Measurements from ENCODE around the gene ADAMTS14.
"Not testable (repeated sequence)": the region's sequence is repeated elsewhere in the genome, so short reads cannot be mapped to it uniquely, and the experiment has no call there.

ADAMTS14 gene, protein sequence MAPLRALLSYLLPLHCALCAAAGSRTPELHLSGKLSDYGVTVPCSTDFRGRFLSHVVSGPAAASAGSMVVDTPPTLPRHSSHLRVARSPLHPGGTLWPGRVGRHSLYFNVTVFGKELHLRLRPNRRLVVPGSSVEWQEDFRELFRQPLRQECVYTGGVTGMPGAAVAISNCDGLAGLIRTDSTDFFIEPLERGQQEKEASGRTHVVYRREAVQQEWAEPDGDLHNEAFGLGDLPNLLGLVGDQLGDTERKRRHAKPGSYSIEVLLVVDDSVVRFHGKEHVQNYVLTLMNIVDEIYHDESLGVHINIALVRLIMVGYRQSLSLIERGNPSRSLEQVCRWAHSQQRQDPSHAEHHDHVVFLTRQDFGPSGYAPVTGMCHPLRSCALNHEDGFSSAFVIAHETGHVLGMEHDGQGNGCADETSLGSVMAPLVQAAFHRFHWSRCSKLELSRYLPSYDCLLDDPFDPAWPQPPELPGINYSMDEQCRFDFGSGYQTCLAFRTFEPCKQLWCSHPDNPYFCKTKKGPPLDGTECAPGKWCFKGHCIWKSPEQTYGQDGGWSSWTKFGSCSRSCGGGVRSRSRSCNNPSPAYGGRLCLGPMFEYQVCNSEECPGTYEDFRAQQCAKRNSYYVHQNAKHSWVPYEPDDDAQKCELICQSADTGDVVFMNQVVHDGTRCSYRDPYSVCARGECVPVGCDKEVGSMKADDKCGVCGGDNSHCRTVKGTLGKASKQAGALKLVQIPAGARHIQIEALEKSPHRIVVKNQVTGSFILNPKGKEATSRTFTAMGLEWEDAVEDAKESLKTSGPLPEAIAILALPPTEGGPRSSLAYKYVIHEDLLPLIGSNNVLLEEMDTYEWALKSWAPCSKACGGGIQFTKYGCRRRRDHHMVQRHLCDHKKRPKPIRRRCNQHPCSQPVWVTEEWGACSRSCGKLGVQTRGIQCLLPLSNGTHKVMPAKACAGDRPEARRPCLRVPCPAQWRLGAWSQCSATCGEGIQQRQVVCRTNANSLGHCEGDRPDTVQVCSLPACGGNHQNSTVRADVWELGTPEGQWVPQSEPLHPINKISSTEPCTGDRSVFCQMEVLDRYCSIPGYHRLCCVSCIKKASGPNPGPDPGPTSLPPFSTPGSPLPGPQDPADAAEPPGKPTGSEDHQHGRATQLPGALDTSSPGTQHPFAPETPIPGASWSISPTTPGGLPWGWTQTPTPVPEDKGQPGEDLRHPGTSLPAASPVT

GRCh38 chr10:70672165-70673042 lies at the start of gene ADAMTS14:
TSS of gene ADAMTS14 (plus strand) at chr10:70672506. CDS start at chr10:70672803, 297 bp downstream.
- no peak for DNase-seq (ENCODE audit: extremely low read depth in 1 of 2, low read depth in 1 of 2)

GRCh38 chr10:70622541-70622940 lies 49.8 kb upstream of the ADAMTS14 start:
- DNase-seq (ENCODE audit: extremely low read depth in 1 of 2, low read depth in 1 of 2): no peak

DNA sequence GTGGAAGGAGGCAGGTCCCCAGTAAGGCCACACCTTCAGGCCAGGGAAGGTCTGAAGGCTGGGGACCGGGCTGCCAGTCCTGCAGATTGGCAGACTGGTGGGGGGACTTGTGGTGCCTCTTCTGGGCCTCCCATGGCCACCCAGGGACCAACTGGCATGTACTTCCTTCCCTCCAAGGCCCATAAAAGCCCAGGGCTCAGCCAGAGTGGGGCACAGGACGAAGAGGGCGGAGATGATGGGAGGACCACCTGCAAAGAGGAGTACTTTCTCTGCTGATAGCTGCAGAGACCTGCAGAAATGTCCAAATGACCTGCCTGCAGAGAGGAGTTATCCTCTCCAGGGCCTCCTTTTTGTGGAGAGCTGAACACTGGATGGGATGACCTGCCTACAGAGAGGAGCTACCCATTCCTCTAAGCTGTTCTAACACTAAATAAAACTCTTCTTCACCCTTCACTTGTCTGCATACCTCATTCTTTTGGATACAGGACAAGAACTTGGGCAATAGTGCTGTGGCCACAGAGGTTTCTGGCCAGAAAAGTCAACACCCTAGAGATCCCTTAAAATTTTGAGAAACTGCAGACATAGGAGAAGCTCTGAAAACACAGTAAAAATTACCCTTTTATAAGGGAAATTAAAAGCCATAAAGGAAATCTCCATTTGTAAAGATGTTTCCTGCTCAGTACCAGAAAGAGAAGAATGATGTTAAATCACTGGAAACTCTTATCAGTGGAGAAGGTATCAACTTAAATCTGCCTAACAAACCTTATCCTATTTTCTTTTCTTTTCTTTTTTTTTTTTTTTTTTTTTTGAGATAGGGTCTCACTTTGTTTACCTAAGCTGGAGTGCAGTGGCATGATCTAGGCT lies 49.1 kb upstream of the ADAMTS14 start:
- no peak for DNase-seq (ENCODE audit: extremely low read depth in 1 of 2, low read depth in 1 of 2)

DNA sequence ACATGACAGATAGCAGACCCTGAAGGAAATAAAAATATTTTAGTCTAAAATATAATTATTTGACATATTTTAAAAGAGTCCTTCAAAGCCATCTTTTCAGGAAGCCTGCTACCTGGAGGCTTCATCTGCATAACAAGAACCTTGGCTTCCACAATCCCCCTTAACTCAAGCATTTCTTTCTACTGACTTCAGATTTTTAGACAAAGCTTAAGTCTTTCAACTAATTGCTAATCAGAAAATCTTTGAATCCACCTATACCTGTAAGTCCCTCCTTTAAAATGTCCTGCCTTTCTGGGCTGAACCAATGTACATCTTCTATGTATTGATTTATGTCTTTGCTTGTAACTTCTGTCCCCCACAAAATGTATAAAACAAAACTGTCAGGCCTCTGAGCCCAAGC lies 46.2 kb upstream of the ADAMTS14 start:
- DNase-seq (ENCODE audit: extremely low read depth in 1 of 2, low read depth in 1 of 2): no peak

DNA sequence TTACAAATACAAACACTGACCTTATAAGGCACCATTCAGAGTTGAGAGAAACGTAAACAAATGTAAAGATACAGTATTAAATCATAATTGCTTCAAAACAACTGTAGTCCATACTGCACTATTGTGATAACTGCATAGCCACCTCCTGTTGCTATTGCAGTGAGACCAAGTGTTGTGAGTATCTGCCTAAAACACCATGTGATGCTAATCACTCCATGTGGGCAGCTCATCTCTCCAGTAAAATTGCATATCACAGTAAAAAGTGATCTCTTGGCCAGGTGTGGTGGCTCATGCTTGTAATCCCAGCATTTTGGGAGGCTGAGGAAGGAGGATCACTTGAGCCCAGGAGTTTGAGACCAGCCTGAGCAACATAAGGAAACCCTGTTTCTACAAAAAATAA lies 43.0 kb upstream of the ADAMTS14 start:
- no peak for DNase-seq (ENCODE audit: extremely low read depth in 1 of 2, low read depth in 1 of 2)

- DNase-seq (ENCODE audit: extremely low read depth in 1 of 2, low read depth in 1 of 2): not testable (repeated sequence)
Measured at GRCh38 chr10:70631735-70632134, 40.6 kb upstream of the ADAMTS14 start.

DNA sequence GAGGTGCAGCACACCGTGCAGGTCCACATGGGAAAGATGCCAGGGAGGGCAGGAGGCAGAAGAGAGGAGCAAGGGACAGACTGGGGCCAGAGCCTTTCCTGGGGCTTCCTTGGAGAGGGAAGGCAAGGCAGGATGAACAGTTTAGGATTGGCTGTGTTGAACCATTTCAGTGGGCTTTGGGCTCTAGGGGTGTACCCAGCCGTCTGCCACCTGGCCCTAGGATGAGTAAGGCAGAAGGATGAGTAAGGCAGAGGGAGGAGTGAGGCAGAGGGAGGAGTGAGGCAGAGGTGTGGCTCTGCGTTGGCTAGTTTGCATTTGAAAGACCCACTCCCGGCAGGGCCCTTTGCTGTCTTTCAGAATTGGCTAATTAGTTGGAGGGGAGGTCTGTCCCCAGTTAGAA lies 38.3 kb upstream of the ADAMTS14 start:
- DNase-seq (ENCODE audit: extremely low read depth in 1 of 2, low read depth in 1 of 2): no peak

DNA sequence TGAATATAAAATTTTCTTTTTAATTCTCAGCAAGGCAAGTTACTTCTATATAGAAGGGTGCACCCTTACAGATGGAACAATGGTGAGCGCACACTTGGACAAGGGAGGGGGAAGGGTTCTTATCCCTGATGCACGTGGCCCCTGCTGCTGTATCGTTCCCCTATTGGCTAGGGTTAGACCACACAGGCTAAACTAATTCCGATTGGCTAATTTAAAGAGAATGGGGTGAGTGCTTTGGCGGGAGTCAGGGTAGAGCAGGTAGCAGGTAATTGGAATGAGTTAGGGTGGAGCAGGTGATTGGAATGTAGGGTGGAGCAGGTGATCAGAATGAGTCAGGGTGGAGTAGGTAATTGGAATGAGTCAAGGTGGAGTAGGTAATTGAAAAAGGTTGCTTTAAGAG lies 37.8 kb upstream of the ADAMTS14 start:
- not testable (repeated sequence) for DNase-seq (ENCODE audit: extremely low read depth in 1 of 2, low read depth in 1 of 2)

DNA sequence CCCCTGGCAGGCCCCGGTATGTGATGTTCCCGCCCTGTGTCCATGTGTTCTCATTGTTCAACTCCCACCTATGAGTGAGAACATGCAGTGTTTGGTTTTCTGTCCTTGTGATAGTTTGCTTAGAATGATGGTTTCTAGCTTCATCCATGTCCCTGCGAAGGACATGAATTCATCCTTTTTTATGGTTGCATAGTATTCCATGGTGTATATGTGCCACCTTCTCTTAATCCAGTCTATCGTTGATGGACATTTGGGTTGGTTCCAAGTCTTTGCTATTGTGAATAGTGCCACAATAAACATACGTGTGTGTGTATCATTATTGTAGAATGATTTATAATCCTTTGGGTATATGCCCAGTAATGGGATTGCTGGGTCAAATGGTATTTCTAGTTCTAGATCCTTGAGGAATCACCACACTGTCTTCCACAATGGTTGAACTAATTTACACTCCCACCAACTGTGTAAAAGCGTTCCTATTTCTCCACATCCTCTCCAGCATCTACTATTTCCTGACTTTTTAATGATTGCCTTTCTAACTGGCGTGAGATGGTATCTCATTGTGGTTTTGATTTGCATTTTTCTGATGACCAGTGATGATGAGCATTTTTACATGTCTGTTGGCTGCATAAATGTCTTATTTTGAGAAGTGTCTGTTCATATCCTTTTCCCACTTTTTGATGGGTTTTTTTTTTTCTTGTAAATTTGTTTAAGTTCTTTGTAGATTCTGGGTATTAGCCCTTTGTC lies 32.5 kb upstream of the ADAMTS14 start:
- DNase-seq (ENCODE audit: extremely low read depth in 1 of 2, low read depth in 1 of 2): not testable (repeated sequence)

DNA sequence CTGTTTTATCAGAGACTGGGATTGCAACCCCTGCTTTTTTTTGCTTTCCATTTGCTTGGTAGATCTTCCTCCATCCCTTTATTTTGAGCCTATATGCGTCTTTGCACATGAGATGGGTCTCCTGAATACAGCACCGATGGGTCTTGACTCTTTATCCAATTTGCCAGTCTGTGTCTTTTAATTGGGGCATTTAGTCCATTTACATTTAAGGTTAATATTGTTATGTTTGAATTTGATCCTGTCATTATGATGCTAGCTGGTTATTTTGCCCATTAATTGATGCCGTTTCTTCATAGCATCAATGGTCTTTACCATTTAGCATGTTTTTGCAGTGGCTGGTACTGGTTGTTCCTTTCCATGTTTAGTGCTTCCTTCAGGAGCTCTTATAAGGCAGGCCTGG lies 29.0 kb upstream of the ADAMTS14 start:
- not testable (repeated sequence) for DNase-seq (ENCODE audit: extremely low read depth in 1 of 2, low read depth in 1 of 2)

DNA sequence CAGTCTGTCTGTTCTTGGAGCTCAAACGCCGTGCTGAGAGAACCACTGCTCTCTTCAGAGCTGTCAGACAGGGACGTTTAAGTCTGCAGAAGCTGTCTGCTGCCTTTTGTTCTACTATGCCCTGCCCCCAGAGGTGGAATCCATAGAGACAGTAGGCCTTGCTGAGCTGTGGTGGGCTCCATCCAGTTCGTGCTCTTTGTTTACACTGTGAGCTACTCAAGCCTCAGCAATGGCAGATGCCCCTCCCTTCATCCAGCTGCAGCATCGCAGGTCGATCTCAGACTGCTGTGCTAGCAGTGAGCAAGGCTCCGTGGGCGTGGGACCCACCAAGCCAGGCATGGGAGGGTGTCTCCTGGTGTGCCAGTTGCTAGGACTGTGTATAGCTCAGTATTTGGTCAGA lies 27.3 kb upstream of the ADAMTS14 start:
- not testable (repeated sequence) for DNase-seq (ENCODE audit: extremely low read depth in 1 of 2, low read depth in 1 of 2)

- DNase-seq (ENCODE audit: extremely low read depth in 1 of 2, low read depth in 1 of 2): no peak
Measured at GRCh38 chr10:70647086-70647485, 25.2 kb upstream of the ADAMTS14 start.

GRCh38 chr10:70648427-70648826 lies 23.9 kb upstream of the ADAMTS14 start:
- no peak for DNase-seq (ENCODE audit: extremely low read depth in 1 of 2, low read depth in 1 of 2)

DNA sequence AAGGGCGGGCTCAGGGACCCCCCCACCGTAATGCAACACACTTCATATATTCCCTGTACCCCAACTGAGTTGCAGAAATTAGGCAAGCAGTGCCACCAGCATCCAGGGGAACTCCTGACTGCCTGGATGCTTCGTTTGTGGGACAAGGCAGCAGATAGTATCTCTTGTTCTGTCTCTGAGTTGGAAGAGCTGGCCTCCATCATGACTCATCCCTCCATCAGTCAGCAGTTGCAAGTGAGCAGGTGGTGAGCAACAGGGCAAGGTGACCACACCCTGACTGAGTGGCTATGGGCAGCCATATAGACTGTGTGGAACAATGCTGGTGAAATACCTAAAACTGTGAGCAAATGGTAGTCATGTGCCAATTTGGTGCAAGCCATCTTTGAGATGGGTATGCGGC lies 22.8 kb upstream of the ADAMTS14 start:
- DNase-seq (ENCODE audit: extremely low read depth in 1 of 2, low read depth in 1 of 2): no peak

- DNase-seq (ENCODE audit: extremely low read depth in 1 of 2, low read depth in 1 of 2): no peak
Measured at GRCh38 chr10:70650104-70650503, 22.2 kb upstream of the ADAMTS14 start.

GRCh38 chr10:70650718-70651117 lies 21.6 kb upstream of the ADAMTS14 start:
- DNase-seq (ENCODE audit: extremely low read depth in 1 of 2, low read depth in 1 of 2): no peak

DNA sequence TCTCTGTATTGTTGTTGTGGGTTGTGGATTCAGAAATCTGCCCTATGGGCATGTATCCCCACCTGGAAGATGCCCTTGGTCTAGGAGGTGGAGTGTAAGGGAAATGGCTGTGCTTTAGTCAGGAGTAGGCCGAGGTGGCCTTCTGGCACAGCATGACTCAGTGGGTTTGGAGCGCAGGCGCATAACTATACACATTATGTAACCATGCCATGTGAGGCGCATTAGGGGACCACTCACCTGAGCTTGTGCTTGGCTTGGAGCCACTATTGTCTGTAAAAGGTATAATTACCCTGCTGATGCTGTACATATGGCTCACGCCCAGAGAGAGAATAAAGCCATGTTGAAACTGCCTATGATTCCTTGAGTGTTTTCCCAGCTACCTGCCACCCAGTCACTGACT lies 20.6 kb upstream of the ADAMTS14 start:
- no peak for DNase-seq (ENCODE audit: extremely low read depth in 1 of 2, low read depth in 1 of 2)

Measured in activated CD8-positive, alpha-beta memory T cell treated with anti-CD3 and anti-CD28 coated beads for 1 hour (primary cell).